ENCODE results near the gene PRKN. TPM values are rescaled to one million over a fixed set of nuclear protein-coding genes. Genes with fewer than 3 reads are reported as not detected.

PRKN gene
- total RNA-seq, 2 donors from 2014 or later = 8.3 to 8.4 TPM

- Mint-ChIP-seq H3K27ac (no peak overlapping the region), H3K4me1 (no peaks in the 10 kb centered on the region), H3K4me3 (no peak overlapping the region), H3K36me3 (ENCODE audit: low read depth) (no peaks in the 10 kb centered on the region), H3K27me3 (no peaks in the 10 kb centered on the region)
- peaks cover 3% of the 10 kb centered on the region for H3K9me3 ChIP-seq (ENCODE audit: control insufficient read depth, low read length, poor library complexity, severe bottlenecking)
- DNase-seq (no peak), ATAC-seq (no peak)
These were observed 805.8 kb downstream of the PRKN start for GRCh38 chr6:161921602-161922395.

- Mint-ChIP-seq H3K27ac (no peak overlapping the region), H3K27me3 (no peaks in the 10 kb centered on the region), H3K36me3 (ENCODE audit: low read depth) (no peaks in the 10 kb centered on the region), H3K4me1 (no peaks in the 10 kb centered on the region), H3K4me3 (no peak overlapping the region)
- DNase-seq (no peak), ATAC-seq (no peak)
- H3K9me3 ChIP-seq (ENCODE audit: control insufficient read depth, low read length, poor library complexity, severe bottlenecking) = no peaks in the 10 kb centered on the region
These were observed 807.9 kb downstream of the PRKN start for GRCh38 chr6:161919691-161920090.

GRCh38 chr6:161918628-161919205 lies 808.8 kb downstream of the PRKN start:
- DNase-seq = no peak
- H3K9me3 ChIP-seq (ENCODE audit: control insufficient read depth, low read length, poor library complexity, severe bottlenecking) = no peaks in the 10 kb centered on the region
- no peaks in the 10 kb centered on the region for H3K27me3 Mint-ChIP-seq
- no peaks in the 10 kb centered on the region for H3K36me3 Mint-ChIP-seq (ENCODE audit: low read depth)
- no peak for ATAC-seq
- H3K4me1 Mint-ChIP-seq = no peaks in the 10 kb centered on the region
- H3K4me3 Mint-ChIP-seq = no peak overlapping the region
- no peak overlapping the region for H3K27ac Mint-ChIP-seq

- Mint-ChIP-seq H3K27ac (no peak overlapping the region), H3K4me3 (no peak overlapping the region), H3K4me1 (no peaks in the 10 kb centered on the region), H3K27me3 (no peaks in the 10 kb centered on the region), H3K36me3 (ENCODE audit: low read depth) (no peaks in the 10 kb centered on the region)
- no peaks in the 10 kb centered on the region for H3K9me3 ChIP-seq (ENCODE audit: control insufficient read depth, low read length, poor library complexity, severe bottlenecking)
- DNase-seq = no peak
- ATAC-seq = no peak
These were observed 809.4 kb downstream of the PRKN start for GRCh38 chr6:161918109-161918531.

GRCh38 chr6:161917645-161918044 lies 809.9 kb downstream of the PRKN start:
- H3K36me3 Mint-ChIP-seq (ENCODE audit: low read depth) = no peaks in the 10 kb centered on the region
- H3K27me3 Mint-ChIP-seq = no peaks in the 10 kb centered on the region
- no peak for ATAC-seq
- no peak for DNase-seq
- H3K27ac Mint-ChIP-seq = no peak overlapping the region
- no peak overlapping the region for H3K4me3 Mint-ChIP-seq
- H3K9me3 ChIP-seq (ENCODE audit: control insufficient read depth, low read length, poor library complexity, severe bottlenecking) = no peaks in the 10 kb centered on the region
- H3K4me1 Mint-ChIP-seq = no peaks in the 10 kb centered on the region

- no peaks in the 10 kb centered on the region for H3K9me3 ChIP-seq (ENCODE audit: control insufficient read depth, low read length, poor library complexity, severe bottlenecking)
- Mint-ChIP-seq H3K4me3 (no peak overlapping the region), H3K27me3 (no peaks in the 10 kb centered on the region), H3K4me1 (no peaks in the 10 kb centered on the region), H3K36me3 (ENCODE audit: low read depth) (peaks cover 2% of the 10 kb centered on the region), H3K27ac (no peak overlapping the region)
- no peak for DNase-seq
- ATAC-seq = no peak
These were observed 812.1 kb downstream of the PRKN start for GRCh38 chr6:161915456-161915964.

GRCh38 chr6:161908872-161909271 lies 818.7 kb downstream of the PRKN start:
- Mint-ChIP-seq H3K4me1 (no peaks in the 10 kb centered on the region), H3K4me3 (no peak overlapping the region), H3K27me3 (no peaks in the 10 kb centered on the region), H3K36me3 (ENCODE audit: low read depth) (peaks cover 5% of the 10 kb centered on the region), H3K27ac (no peak overlapping the region)
- H3K9me3 ChIP-seq (ENCODE audit: control insufficient read depth, low read length, poor library complexity, severe bottlenecking) = no peaks in the 10 kb centered on the region
- ATAC-seq = no peak
- DNase-seq = no peak

GRCh38 chr6:161906571-161906970 lies 821.0 kb downstream of the PRKN start:
- no peak for ATAC-seq
- H3K9me3 ChIP-seq (ENCODE audit: control insufficient read depth, low read length, poor library complexity, severe bottlenecking) = no peaks in the 10 kb centered on the region
- DNase-seq = no peak
- no peaks in the 10 kb centered on the region for H3K4me1 Mint-ChIP-seq
- no peak overlapping the region for H3K27ac Mint-ChIP-seq
- peaks cover 3% of the 10 kb centered on the region for H3K36me3 Mint-ChIP-seq (ENCODE audit: low read depth)
- no peak overlapping the region for H3K4me3 Mint-ChIP-seq
- H3K27me3 Mint-ChIP-seq = no peaks in the 10 kb centered on the region

GRCh38 chr6:161903584-161904212 lies 823.9 kb downstream of the PRKN start:
- Mint-ChIP-seq H3K4me3 (no peak overlapping the region), H3K27me3 (no peaks in the 10 kb centered on the region)
- no peak for DNase-seq

GRCh38 chr6:161901740-161902426 lies 825.7 kb downstream of the PRKN start:
- no peak overlapping the region for H3K27ac Mint-ChIP-seq
- H3K36me3 Mint-ChIP-seq (ENCODE audit: low read depth) = no peaks in the 10 kb centered on the region
- no peaks in the 10 kb centered on the region for H3K27me3 Mint-ChIP-seq
- no peaks in the 10 kb centered on the region for H3K9me3 ChIP-seq (ENCODE audit: control insufficient read depth, low read length, poor library complexity, severe bottlenecking)
- no peak overlapping the region for H3K4me3 Mint-ChIP-seq
- H3K4me1 Mint-ChIP-seq = no peaks in the 10 kb centered on the region
- no peak for DNase-seq
- ATAC-seq = no peak

More at GRCh38 chr6:161903584-161904212, 823.9 kb downstream of the PRKN start:
- H3K9me3 ChIP-seq (ENCODE audit: control insufficient read depth, low read length, poor library complexity, severe bottlenecking) = no peaks in the 10 kb centered on the region
- Mint-ChIP-seq H3K4me1 (no peaks in the 10 kb centered on the region), H3K27ac (no peak overlapping the region), H3K36me3 (ENCODE audit: low read depth) (peaks cover 3% of the 10 kb centered on the region)
- ATAC-seq = no peak

GRCh38 chr6:161894436-161894835 lies 833.1 kb downstream of the PRKN start:
- H3K4me1 Mint-ChIP-seq = no peaks in the 10 kb centered on the region
- H3K4me3 Mint-ChIP-seq = no peak overlapping the region
- no peak for ATAC-seq
- H3K27me3 Mint-ChIP-seq = no peaks in the 10 kb centered on the region
- no peak overlapping the region for H3K27ac Mint-ChIP-seq
- no peak for DNase-seq
- H3K36me3 Mint-ChIP-seq (ENCODE audit: low read depth) = no peaks in the 10 kb centered on the region
- no peaks in the 10 kb centered on the region for H3K9me3 ChIP-seq (ENCODE audit: control insufficient read depth, low read length, poor library complexity, severe bottlenecking)

GRCh38 chr6:161891542-161891941 lies 836.0 kb downstream of the PRKN start:
- Mint-ChIP-seq H3K27me3 (no peaks in the 10 kb centered on the region), H3K4me3 (no peak overlapping the region), H3K4me1 (no peaks in the 10 kb centered on the region), H3K27ac (no peak overlapping the region), H3K36me3 (ENCODE audit: low read depth) (no peaks in the 10 kb centered on the region)
- no peak for ATAC-seq
- no peak for DNase-seq
- no peaks in the 10 kb centered on the region for H3K9me3 ChIP-seq (ENCODE audit: control insufficient read depth, low read length, poor library complexity, severe bottlenecking)

- DNase-seq (no peak), ATAC-seq (no peak)
- no peak overlapping the region for H3K4me3 Mint-ChIP-seq
- no peaks in the 10 kb centered on the region for H3K36me3 Mint-ChIP-seq (ENCODE audit: low read depth)
- H3K9me3 ChIP-seq (ENCODE audit: control insufficient read depth, low read length, poor library complexity, severe bottlenecking) = no peaks in the 10 kb centered on the region
- no peak overlapping the region for H3K27ac Mint-ChIP-seq
- no peaks in the 10 kb centered on the region for H3K4me1 Mint-ChIP-seq
- H3K27me3 Mint-ChIP-seq = no peaks in the 10 kb centered on the region
These were observed 836.7 kb downstream of the PRKN start for GRCh38 chr6:161890832-161891297.

Measured in T-helper 17 cell (primary cell).